Activated CD8-positive, alpha-beta memory T cell treated with anti-CD3 and anti-CD28 coated beads, Interleukin-2, amount 50 U/mL, for 1 hour (primary cell): ENCODE measurements around the gene COL25A1.
"Not testable (repeated sequence)": the region's sequence is repeated elsewhere in the genome, so short reads cannot be mapped to it uniquely, and the experiment has no call there.

Source experiments
- DNase-seq: peaks from one replicate; pipeline ENCODE4 v3.0.0-alpha.2; 2020; ENCODE audit errors: extremely low read depth

Gene COL25A1

DNA sequence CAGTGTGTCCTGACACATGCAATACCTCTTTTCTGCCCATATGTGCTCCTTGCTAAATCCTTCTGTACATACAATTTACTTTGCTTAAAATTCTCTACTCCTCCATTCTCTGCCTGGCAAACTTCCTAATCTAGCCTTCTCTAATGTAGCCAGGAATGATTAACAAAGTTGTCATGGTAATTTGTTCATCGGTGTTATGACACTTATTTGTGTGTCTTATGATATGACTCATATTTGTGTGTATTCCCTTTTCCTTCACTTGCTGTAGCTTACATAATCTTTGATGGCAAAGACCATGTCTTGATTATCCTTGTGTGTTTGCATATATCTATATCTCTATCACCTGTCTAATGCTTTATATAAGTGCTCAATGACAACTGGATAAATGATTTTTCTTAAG, 133.3 kb downstream of the COL25A1 start:
- no peak for DNase-seq

DNA sequence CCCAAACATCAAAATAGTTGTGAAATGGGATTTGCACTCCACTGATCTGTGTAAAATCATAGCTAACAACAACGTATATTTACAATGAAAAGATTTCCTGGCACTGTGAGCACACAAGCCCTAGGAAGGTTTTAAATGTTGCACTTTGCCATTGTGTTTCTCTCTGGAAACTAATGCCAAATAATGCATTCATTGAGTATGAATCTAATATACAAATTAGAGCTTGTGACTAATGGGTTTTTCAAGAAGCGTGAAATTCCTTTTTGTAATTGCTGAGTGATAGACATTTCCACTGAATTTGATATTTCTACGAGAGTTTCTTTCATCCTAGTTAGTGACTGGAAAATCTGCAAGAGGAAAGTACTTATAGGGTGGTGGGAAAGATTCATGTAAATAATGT, 135.9 kb downstream of the COL25A1 start:
- DNase-seq: no peak

DNA sequence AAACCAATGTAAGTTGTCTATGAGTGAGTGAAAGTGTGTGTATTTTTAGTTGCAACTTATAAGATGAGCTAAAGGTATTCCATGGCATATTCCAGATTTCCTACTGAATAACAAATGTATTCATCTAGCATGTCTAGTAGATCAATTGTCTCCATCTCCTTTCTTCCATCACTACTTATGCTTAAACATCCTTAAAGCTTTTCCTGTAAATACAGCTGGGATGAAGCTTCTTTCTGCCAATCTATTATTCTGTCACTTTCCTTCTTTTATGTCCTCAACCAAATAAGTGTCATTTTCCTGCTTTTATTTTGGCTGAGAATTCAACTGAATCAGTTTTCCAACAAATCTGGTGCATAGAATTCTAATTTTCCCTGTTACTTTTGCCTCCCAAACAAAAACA, 136.3 kb downstream of the COL25A1 start:
- no peak for DNase-seq

DNA sequence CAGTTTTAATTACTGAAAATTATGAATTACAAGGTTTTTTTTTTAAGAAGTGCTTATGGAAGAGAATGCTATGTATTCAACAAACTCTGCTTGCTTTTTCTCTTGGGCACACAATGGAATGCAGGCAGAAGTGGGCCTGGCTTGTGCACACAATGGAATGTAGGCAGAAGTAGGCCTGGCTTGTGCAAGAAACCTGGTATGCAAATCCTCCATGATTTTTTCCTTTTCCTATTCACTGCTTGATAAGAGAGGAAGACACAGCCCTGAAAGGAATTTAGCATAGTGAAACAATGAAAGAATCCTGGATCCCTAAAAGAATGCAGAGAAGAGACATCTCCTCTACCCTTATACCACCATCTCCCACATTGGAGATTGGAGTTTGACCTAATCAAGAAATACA, 138.4 kb downstream of the COL25A1 start:
- DNase-seq: no peak

DNA sequence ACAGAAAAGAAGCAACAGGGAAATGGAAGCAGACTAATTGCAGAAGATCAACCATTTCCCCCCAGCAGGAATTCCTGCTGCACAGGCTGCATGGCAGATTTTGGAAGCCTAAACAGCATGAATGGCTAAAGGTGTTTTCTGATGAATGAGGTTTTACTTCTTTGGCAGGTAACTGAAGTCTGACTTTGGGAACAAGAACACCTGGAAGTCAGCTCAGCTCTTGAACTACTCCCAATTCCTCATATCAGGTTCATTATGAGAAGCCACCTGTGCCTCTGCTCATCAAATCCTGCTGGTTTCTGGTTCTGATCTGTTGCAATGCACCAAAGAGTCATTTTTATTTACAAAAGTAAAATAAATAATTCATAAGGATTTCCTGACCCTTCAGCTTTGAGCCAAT, 139.0 kb downstream of the COL25A1 start:
- DNase-seq: no peak

DNA sequence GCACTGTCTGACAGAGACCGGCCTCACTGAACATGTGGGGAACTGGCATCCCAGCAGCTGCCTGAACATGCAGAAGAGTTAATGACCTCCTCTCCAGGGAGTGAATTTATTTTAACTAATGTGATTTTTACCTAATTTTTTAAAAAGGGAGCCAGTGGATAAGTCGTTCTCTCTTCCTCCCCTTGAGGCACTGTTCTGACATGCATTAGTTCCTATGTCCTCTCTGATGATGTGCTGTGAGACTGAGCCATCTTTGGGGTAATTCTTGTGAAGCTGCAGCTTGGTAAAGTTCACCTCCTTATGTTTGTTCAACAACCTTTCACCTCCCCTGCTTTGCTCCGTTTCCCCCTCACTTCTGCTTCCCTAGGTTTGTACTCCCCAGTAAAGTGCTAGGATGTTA, 139.7 kb downstream of the COL25A1 start:
- no peak for DNase-seq

DNA sequence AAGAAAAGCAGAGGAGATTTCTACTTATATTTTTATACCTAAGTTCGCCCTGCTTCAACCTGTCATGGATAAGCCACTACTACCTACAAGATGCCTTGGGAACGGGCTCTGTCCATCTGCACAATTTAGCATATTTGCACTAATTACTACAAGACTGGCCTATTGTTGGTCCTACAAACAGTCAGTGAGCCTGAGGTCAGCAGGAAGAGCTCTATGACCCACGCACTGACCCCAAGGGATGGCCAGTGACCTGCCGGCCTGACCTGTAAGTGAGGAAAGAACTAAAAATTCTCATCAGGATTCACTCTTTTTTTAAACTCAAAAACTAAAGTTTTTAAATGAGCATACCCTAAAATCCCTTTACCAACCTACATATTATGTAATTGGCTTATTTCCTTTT, 142.0 kb downstream of the COL25A1 start:
- no peak for DNase-seq

DNA sequence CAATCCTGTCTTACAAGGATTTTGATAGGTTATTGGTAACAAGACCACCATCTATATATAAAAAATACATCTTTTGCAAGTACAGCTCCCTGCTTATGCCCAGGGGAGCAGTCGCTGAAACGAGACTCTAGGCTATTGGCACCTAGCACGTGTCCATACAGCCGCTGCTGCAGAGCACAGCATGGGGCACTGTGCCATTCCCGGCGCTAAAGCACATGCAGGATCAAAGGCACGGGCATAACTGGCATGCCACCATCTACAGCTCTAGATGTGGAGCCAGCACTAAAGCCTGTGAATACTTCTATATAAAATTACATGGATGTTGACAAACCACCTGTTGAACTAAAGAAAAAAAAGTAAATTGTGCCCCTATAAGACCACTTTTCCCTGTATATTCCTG, 144.8 kb downstream of the COL25A1 start:
- DNase-seq: no peak

DNA sequence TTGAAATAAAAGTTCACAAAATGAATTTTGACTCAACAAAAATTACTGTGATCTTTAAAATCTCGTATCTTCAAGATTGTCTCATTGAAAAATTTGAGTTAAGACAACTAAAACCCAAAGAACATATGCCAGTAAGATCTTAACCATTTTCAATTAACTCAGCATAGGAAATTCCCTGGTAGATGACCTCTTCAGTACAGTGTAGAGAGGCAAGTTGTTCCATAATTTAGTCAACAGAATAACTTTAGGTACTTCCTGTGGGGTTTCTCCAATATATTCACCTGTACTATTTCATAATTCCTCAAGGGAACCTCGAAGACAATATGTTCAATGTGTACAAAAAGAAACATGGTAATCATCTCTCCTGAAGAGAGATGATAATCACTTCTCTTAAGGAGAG, 145.3 kb downstream of the COL25A1 start:
- no peak for DNase-seq

DNA sequence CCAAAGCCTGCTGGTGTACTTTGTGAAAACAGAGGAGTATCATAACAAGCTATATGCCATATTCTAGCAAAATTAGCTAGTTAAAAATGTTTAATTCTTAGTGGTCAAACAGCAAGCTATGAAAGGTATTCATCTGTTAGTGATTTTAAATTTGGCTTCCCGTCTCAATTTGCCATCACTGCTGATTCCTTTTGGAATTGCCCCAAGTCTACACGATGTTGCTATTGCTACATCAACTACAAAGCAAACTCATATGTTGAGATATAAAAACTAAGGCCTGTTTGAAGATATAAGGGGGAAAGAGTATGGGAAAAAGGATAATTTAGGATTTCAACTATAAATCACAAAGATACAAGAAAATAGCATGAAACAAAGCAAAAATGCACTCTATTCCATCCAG, 146.1 kb downstream of the COL25A1 start:
- DNase-seq: no peak

DNA sequence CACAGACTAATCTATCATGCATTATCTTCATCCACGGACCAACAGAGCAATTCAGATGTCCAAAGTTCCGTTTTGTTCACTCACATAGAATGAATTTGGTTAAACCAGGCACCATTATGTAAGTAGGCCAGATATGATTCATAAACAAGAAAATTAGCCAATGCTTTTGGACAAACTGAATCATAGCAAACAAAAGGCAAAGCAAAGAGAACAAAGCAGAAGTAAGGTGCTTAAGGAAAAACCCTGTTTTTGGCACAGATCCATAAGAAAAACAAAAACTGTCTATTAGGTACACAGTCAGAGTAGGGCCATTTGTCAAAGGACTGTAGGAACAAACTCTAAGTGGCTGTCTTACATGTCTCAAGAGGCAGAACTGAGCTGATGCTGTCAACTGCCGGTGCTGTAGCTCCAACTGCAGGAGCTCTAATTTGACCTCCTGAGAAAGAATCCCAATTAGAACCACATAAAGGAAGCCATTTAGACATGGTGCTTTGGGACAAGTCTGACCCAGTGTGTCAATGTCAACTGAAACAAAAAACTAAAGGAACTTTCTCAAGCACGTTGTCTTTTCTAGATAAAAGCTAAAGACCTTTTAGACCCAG, 146.7 kb downstream of the COL25A1 start:
- DNase-seq: no peak

DNA sequence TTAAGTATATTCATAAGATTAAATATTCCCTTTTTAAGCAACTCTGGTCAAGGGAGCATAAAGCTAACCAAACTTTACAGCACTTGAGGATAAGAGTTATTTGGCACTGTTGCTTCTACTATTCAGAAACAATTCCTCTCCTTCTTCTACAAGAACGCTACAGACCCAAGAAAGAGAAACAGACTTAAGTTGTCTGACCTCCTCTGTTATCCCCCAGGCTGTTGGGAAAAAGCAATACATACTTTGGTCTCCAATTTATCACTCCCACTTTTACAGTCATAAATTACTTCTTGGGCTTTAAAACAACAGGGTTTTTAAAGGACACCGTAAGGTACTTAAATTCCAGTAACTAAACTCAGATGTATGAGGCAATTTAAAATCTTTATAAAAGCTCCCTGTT, 147.4 kb downstream of the COL25A1 start:
- no peak for DNase-seq

DNA sequence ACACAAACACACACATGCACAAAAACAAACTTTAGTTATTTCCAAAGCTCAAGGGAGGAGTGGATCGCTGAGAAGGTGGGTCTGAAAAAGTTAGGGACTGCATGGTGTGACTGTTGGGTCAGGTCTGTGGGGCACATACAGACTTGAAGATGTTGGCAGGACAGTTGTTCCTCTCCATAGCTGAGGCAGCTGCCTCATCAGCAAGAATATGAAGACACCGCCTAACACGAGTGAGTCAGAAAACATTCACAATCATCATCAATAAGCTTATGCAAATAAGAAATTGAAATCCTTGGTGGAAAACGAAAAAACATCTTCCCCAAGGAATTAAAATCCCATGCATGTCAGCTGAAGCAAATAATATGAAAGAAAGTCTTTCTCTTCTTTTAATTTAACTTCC, 148.0 kb downstream of the COL25A1 start:
- DNase-seq: no peak

DNA sequence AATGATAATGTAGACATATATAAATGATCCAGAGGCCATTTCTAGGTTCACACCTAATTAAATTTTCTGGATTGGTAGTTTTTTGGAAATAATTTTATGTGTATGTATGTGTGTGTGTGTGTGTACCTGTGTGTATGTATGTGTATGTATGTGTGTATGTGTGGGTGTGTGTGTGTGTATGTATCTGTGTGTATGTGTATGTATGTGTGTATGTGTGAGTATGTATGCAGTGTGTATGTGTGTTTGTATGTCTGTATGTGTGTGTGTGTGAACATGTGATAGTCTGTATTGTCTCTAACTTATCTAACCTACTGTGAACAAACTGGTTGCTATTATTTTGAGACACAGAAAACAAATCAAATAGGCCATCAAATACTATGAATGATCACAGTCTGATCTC, 152.6 kb downstream of the COL25A1 start:
- DNase-seq: no peak

DNA sequence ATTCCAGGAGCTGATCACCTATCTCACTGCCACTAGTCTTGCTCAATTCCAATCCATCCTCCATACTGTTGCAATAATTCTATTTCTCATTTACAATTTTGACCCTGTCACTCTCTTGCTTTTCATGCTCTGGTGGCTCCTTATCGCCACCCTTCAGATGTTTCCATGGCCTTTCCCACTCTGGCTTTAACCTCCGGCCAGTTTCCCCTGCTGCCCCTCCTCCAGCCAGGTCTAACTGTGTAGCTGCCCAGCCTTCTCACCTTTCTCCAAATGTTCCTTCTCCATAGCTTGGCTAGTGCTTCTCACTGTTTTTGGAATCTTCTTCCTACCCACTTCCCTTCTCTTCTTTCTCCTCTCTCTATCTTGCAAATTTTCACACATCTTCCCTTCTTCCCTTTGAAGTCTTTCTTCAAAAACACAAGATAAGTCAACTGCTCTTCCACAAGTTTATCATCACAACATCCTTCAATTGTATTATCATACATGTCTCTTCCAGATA, 153.8 kb downstream of the COL25A1 start:
- DNase-seq: no peak

DNA sequence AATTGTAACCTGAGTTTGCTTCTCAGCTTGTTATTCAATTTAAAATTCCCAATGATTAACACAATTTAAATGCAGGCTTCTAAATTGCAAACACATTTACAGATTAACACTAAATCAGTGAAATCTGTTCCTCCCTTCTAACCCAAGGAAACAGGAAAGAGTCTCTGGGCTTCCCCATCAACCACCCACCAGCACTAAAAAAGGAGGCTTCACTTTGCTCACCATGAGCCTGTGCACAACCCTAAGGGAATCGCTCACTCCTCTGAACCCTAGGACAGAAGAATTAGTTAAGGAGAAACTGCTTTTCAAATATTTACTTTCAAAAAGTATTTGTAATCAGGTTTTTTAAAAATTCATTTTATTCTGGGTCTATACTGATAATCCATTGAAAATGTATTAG, 155.3 kb downstream of the COL25A1 start:
- DNase-seq: no peak

DNA sequence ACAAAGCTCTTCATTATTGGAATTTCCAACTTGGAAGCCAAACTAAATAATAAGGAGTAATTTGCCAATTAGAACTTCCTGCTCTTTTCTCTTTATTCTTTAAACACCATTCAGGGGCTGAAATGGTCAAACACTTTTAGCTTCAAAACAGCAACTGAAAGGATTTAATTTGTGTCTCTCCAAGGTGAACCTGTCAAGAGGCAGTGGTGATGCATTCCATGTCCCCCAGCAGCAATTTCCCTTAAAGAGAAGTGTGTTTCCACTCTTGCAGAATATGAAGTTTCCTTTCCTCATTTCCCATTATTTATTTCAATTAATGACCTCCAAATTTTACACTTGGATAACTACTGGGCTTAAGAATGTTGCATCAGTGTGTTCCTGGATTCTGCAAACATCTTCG, 156.0 kb downstream of the COL25A1 start:
- no peak for DNase-seq

DNA sequence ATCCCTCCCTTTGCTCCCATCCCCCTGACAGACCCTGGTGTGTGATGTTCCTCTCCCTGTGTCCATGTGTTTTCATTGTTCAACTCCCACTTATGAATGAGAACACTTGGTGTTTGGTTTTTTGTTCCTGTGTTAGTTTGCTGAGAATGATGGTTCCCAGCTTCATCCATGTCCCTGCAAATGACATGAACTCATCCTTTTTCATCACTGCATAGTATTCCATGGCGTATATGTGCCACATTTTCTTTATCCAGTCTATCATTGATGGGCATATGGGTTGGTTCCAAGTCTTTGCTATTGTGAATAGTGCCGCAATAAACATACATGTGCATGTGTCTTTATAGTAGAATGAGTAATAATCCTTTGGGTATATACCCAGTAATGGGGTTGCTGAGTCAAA, 164.3 kb downstream of the COL25A1 start:
- DNase-seq: not testable (repeated sequence)

DNA sequence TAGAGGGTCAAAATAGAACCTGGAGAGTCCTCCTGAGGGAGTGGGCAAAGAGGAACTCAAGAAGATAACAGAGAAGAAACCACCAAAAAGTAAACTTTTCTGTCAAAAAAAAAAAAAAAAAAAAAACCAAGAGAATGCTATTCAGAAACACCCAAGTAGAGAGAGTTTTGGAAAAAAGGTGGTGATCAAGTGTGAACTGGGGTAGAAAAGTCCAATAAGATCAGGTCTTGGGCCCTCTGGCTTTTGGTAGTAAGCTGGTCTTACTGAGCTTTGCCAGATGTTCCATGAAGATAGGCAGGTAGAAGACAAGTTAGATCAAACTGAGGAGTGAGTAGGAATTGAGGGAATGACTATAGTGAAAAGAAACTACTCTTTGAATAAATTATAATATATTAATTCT, 167.5 kb downstream of the COL25A1 start:
- DNase-seq: no peak

DNA sequence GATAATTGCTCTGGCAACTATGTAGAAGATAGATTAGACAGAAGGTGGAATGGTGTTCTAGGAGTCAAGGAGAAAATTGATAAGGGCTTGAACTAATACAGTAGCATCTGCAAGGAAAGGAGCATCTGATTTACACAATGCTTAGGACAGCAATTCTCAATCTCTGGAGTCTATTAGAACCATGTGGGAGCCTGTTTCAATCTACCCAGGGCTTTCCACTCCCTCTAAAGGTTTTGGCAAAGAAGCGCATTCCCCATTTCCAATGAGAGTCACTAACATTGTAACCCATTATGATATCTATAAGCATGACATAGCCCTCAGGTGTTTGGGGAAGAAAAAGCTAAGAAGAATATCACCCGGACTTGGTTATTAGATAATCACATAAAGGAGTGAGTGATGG, 168.2 kb downstream of the COL25A1 start:
- no peak for DNase-seq

DNA sequence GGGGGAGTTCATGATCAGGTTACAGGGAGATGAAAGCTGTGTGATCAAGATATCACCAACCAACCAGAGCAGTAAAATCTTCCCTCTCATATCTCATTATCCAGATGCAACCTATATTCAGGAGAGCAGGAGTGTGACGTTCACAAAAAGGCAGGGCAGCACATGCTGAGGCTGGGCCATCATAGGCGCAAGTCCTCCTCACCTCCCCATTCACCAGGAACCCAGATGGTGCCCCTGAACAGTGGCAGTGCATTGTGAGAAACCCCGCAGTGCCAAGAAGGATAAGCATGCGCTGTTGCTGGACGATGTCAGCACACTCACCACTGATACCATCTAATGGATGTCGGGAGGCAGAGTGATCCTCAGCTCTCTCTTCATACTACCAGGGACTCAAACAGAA, 170.9 kb downstream of the COL25A1 start:
- DNase-seq: no peak

DNA sequence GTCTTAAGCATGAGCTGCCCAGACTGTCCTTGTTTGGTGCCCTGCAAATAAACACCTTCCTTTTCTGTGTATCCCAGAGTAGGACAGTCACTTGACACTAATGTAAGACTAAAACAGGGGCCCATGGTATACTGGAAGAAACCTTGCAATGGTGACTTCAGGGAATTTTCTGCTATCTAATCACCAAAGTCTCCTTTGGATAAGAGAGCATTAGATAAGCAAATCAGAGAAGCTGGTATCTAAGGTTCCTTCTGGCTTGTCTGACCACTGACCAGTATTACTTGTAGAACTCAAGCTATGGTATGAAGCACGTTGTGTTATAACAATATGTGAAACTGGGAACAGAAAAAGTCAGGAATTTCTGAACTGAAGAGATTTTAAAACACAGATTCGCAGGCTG, 173.9 kb downstream of the COL25A1 start:
- no peak for DNase-seq

DNA sequence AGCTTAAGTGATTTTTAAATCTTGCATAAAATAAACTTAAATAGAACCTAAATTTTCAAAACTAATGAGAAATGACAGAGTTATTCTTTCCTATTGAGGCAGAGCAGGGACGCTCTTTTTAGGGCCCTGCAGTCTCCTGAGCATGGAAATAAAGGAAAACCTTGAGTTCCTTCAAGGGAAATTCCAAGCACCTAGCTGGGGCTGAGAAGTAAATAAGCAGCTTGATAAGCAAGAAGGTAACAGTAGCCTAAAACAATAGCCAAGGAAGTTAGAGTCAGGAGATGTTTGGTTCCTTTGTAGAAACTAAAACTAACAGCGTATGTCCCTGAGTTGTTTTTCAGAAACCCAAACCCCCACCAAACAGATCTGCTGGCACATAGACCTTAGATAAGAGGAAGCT, 174.6 kb downstream of the COL25A1 start:
- DNase-seq: no peak

DNA sequence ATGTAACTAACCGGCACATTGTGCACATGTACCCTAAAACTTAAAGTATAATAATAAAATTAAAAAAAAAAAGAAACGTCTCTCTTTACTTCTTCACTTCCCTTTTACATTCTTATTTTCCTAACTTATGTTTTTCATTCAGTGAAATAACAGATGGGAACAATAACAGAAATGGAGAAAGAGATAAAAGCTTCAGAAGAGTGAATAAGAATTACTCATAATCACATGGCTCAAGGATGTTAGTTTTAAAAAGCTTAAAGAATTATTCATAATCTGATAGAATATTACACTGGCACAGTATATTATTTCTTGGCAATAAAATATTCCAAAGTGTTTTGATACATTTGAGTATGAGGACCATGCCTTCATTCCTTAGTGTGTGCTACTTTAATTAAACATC, 175.6 kb downstream of the COL25A1 start:
- DNase-seq: no peak

DNA sequence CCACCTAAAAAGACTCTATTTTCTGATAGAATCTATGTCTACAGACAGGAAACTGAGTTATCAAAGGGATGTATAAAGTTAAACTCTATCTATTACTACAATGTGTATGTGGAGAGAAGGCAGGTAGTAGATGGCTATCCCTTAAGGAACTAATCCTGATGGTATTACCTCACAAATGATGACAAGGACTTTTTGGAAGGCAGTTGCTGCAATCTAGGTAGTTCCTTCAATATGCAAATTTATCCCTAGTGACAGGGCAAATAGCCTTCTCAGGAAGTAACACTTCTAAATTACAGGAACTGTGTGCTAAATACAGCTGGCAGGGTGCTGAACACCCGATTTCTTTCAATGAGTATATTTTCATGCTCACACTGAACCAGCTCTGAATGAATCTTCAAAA, 177.4 kb downstream of the COL25A1 start:
- DNase-seq: no peak
